Gastroesophageal sphincter (tissue), 4 donors: ENCODE results near the gene SATB1. TPM values are rescaled to one million over a fixed set of nuclear protein-coding genes. Genes with fewer than 3 reads are reported as not detected.

Experiments
- ATAC-seq: fragments of 150-250 bp; one replicate; pipeline ENCODE4 v1.9.1; 2016; ENCODE audit warnings: mild to moderate bottlenecking, moderate library complexity
- H3K27ac ChIP-seq, 4 donors: fragments of 200-600 bp; sonication (generic) in 3 of 4; 1 replicate in 3 of 4; 2 replicates in 1 of 4; pipeline ENCODE4 v1.5.1; 2016 to 2019
- H3K27me3 ChIP-seq: fragments of 200-600 bp; sonication (generic); one replicate; pipeline ENCODE4 v1.5.1; 2019
- H3K36me3 ChIP-seq, 2 donors: fragments of 200-600 bp; sonication (generic); one replicate each; pipeline ENCODE4 v1.5.1; 2019; ENCODE audit warnings: control low read depth in 1 of 2
- H3K4me1 ChIP-seq, 3 donors: fragments of 200-600 bp; sonication (generic); 1 replicate in 2 of 3; 2 replicates in 1 of 3; pipeline ENCODE4 v1.5.1; 2016 to 2019; ENCODE audit warnings: control low read depth in 2 of 3
- H3K4me3 ChIP-seq, 2 donors: fragments of 200-600 bp; sonication (generic); one replicate each; pipeline ENCODE4 v1.5.1; 2019; ENCODE audit warnings: mild to moderate bottlenecking in 1 of 2, moderate library complexity in 1 of 2
- H3K9me3 ChIP-seq, 3 donors: fragments of 200-600 bp; sonication (generic); one replicate each; pipeline ENCODE4 v1.5.1; 2017 to 2019; ENCODE audit warnings: control low read depth in 2 of 3
- CTCF ChIP-seq, 4 experiments: fragments of 200-600 bp in 2 of 4; fragments of 450-650 bp in 2 of 4; sonication (generic) in 1 of 4; IDR thresholded peaks; one replicate each; pipeline ENCODE4 v1.5.1; 2017 to 2019; ENCODE audit warnings: antibody characterized with exemption in 4 of 4, mild to moderate bottlenecking in 2 of 4, moderate library complexity in 2 of 4
- EP300 ChIP-seq: sonication (generic); formaldehyde crosslinking; IDR thresholded peaks from one replicate; pipeline ENCODE4 v1.6.1; 2017; ENCODE audit warnings: antibody characterized with exemption, mild to moderate bottlenecking
- POLR2A ChIP-seq, 2 donors: fragments of 450-650 bp; IDR thresholded peaks; one replicate each; pipeline ENCODE4 v1.6.1; 2017; ENCODE audit warnings: antibody characterized with exemption in 2 of 2, mild to moderate bottlenecking in 2 of 2, moderate library complexity in 1 of 2
- POLR2AphosphoS5 ChIP-seq: sonication (generic); formaldehyde crosslinking; IDR thresholded peaks from one replicate; pipeline ENCODE4 v1.6.1; 2017; ENCODE audit warnings: antibody characterized with exemption
- WGBS, 2 donors: methylation state at CpG; one replicate each; pipeline ENCODE4 v1.1.5; 2018; ENCODE audit warnings: low coverage in 1 of 2; 5-methylcytosine and 5-hydroxymethylcytosine counted together
- total RNA-seq, 4 donors: library from RNA; depleted of rRNA; stranded (reverse); fragments of >200 nt; gene quantifications; one replicate each; pipeline ENCODE4 v1.1.0, GENCODE V29; 2016

The SATB1 gene
- total RNA-seq, 4 donors from 2014 or later = 41.5 to 61.2 (median 48.7) TPM

- H3K9me3 ChIP-seq = no peaks in the 10 kb centered on the region
- H3K4me3 ChIP-seq = no peak overlapping the region
Measured at GRCh38 chr3:18357747-18358146, 67.4 kb downstream of the SATB1 start.

GRCh38 chr3:18355832-18356231 is 69.3 kb downstream of the SATB1 start:
- no peak overlapping the region for H3K27ac ChIP-seq
- no peak overlapping the region for H3K4me3 ChIP-seq
- peaks cover 0 to 10% (median 5%) of the 10 kb centered on the region in 3 donors for H3K4me1 ChIP-seq
- ATAC-seq = no peak
- H3K9me3 ChIP-seq = no peaks in the 10 kb centered on the region
- no peak for TF ChIP-seq CTCF (IDR thresholded peaks at IDR 0.05)
- TF ChIP-seq POLR2A (IDR thresholded peaks at IDR 0.05) = no peak
- TF ChIP-seq EP300 = no peak
- no peak for TF ChIP-seq POLR2AphosphoS5
- 78 to 96% methylated on average over 2 of the region's 2 CpGs for WGBS, 2 donors
- H3K36me3 ChIP-seq = peaks cover 0 to 16% of the 10 kb centered on the region in 2 donors
- no peaks in the 10 kb centered on the region for H3K27me3 ChIP-seq

More at GRCh38 chr3:18357747-18358146, 67.4 kb downstream of the SATB1 start:
- H3K27ac ChIP-seq = no peak overlapping the region
- no peak for ATAC-seq
- no peaks in the 10 kb centered on the region for H3K27me3 ChIP-seq
- peaks cover 0 to 5% of the 10 kb centered on the region in 2 donors for H3K36me3 ChIP-seq
- peaks cover 0 to 10% (median 5%) of the 10 kb centered on the region in 3 donors for H3K4me1 ChIP-seq
- TF ChIP-seq POLR2AphosphoS5 (no peak), CTCF (IDR thresholded peaks at IDR 0.05) (no peak), POLR2A (IDR thresholded peaks at IDR 0.05) (no peak), EP300 (no peak)

GRCh38 chr3:18354701-18355100 is 70.4 kb downstream of the SATB1 start:
- H3K9me3 ChIP-seq = no peaks in the 10 kb centered on the region
- no peak for TF ChIP-seq CTCF (IDR thresholded peaks at IDR 0.05)
- no peak for TF ChIP-seq POLR2A (IDR thresholded peaks at IDR 0.05)
- no peak for TF ChIP-seq POLR2AphosphoS5
- no peak for TF ChIP-seq EP300
- peaks cover 0 to 10% (median 5%) of the 10 kb centered on the region in 3 donors for H3K4me1 ChIP-seq
- H3K36me3 ChIP-seq = peaks cover 0 to 25% of the 10 kb centered on the region in 2 donors
- H3K4me3 ChIP-seq = no peak overlapping the region
- 55 to 58% methylated on average over 5 of the region's 5 CpGs for WGBS, 2 donors
- no peak for ATAC-seq
- H3K27me3 ChIP-seq = no peaks in the 10 kb centered on the region
- H3K27ac ChIP-seq = no peak overlapping the region

GRCh38 chr3:18351823-18352744 is 73.1 kb downstream of the SATB1 start:
- TF ChIP-seq POLR2A (IDR thresholded peaks at IDR 0.05) (no peak), CTCF (IDR thresholded peaks at IDR 0.05) (no peak), EP300 (no peak), POLR2AphosphoS5 (no peak)
- Histone ChIP-seq H3K27me3 (no peaks in the 10 kb centered on the region), H3K27ac (no peak overlapping the region), H3K9me3 (no peaks in the 10 kb centered on the region), H3K4me3 (no peak overlapping the region), H3K4me1 (no peaks in the 10 kb centered on the region), H3K36me3 (peaks cover 0 to 43% of the 10 kb centered on the region in 2 donors)
- no peak for ATAC-seq
- WGBS, 2 donors = 90 to 92% methylated on average over 11 to 12 of the region's 12 CpGs
